Dermis blood vessel endothelial cell (primary cell): Measurements from ENCODE around the gene PERCC1. TPM values are rescaled to one million over a fixed set of nuclear protein-coding genes. Genes with fewer than 3 reads are reported as not detected.
"Not testable (repeated sequence)": the region's sequence is repeated elsewhere in the genome, so short reads cannot be mapped to it uniquely, and the experiment has no call there.

ENCODE experiments used
- DNase-seq: peaks from one replicate; pipeline ENCODE4 v3.0.0; 2010
- total RNA-seq: library from RNA; depleted of rRNA; stranded (reverse); fragments of >200 nt; gene quantifications from 2 replicates; pipeline ENCODE4 v1.2.3, GENCODE V29; 2014

The PERCC1 gene
- total RNA-seq, 1 donor from 2014 or later: not detected

DNA sequence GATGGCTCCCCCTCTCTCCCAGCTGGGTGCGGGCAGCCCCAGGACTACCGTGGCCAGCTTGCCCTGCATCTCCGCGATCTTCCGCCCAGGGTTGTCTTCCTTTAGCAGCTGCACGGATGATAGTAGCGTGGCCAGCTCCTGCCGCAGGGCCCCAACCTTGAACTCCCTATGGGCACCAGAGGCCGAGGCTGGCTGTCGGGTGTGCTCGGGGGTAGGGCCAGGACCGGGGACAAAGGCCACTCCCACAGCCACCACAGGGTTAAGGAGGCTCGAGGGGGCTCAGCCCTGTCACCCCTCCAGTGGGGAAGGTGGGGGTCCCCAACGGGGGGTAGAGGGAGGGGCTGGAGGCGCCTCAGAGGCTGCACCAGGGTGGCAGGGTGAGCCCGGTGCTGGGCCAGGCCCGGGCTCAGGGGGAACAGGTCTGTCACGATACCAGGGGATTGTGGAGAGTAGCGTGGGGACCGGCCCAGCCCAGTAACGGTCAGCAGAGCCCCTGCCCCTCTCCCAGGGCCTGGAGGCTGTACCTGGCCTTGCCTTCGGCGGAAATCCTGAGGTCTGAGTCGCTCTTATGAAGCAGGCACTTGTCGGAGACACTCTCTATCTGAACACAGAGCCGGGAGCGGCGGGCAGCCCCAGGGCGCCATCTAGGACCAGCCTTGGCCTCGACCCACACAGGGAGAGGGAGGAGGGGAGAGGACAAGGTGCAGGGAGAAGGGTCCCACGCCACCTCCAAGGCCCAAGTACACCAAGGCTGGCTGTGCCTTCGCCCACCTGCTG, 5.2 kb downstream of the PERCC1 start:
- no peak for DNase-seq

DNA sequence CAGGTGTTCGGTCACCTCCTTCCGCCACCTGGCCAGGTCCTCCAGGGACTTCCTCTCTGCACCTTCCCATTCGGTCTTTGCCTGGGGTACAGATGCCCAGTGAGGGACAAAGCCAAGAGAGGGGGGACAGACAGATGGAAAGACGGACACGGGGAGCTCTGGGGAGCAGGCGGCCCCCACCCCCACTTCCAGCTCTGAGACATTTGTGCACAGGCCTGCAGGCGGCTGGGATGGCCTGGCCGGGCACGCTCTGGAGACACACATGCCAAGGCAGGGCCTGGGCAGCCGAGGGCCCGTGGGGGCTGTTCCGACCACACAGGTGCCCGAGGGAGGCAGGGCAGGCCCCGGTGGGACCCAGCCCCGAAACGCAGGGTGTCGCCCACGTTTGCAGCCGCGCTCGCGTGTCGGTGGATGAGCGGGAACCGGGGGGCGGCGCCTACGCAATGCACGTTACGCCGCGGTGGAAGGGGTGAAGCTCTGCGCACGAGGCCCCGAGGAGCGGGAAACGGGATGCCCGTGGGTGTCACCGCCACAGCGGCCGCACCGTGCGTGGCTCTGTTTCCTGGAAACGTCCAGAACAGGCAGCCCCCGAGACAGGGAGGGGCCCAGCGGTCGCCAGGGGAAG, 6.0 kb downstream of the PERCC1 start:
- DNase-seq: no peak

DNA sequence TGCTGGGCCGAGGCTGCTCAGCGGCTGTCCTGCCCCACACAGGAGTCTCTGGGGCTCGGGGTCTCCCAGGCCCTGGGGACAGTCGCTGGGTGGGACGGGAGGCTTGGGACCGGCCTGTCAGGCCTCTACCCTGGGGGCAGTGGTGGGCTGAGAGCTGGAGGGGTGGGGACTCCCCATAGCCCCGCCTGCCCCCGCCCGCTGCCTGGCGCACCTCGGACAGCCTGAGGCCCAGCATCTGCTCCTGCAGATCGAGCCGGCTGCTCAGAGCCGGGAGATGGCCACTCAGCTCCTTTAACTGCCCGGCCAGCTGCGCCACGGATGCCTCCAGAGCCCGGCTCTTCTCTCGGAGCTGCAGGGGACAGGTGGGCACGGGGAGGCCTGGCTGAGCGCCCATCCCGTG, 6.7 kb downstream of the PERCC1 start:
- no peak for DNase-seq

DNA sequence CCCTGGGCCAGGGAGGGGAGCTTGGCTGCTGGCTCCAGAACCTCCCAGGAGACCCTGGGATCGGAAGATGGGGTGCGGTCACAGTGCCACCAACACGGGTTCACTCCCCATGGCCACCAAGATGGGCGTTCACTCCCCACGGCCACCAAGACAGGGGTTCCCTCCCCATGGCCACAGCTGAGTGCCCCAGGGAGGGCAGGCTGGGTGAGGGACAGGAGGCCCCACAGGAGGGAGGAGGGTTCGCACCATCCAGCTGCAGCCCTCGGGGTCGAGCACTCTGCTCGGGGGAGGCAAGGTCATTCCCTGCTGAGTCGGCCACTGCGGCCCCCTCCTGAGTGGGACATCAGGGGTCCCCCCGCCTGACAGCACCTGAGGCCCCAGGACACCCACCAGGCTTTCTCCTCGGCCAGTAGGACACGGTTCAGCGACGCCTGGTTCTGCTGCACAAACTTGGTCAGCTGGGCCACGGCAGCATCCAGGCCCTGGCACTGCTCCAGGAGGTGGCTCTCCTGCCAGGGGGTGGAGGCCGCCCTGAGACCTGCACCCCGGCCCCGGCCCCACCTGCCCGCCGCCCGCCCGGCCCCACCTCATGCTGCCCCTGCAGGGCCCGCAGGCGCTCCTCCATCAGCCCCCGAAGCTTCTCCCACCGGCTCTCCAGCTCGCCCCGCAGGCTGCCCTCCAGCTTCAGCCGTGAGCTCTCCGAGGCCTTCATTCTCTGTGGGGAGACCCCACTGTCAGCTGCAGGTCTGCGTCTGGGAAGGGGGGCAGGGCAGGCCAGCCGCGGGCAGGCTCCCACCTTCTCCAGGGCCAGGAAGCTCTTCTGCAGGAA, 7.6 kb downstream of the PERCC1 start:
- DNase-seq: no peak

DNA sequence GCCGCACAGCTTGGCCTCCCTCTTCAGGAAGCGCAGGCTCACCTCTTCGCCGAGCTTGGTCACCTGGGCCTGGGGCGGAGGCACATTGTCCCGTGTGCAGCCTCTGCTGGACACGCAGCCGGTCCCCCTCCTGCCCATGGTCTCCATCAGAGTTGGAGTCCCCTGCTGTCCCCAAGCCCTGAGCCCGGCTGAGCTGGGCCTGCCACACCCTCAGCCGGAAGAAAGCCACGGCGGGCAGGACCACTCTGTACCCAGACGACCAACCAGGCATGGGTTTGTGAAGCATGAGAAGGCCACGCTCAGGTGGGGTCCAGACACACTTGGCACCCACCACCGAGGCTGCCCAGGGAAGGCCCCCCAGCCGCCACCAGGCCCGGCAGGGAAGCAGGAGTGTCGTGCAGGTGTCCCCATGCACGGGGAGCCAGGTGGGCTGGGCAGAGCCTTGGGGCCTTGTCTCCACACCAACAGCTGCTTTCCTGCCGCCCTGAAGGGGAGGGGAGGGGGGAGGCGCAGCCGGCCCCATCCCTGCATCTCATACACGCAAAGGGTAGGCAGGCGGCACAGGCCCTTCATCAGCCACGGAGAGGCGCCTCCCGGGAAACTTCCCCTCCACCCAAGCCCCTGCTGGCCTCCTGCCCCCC, 8.3 kb downstream of the PERCC1 start:
- DNase-seq: no peak

DNA sequence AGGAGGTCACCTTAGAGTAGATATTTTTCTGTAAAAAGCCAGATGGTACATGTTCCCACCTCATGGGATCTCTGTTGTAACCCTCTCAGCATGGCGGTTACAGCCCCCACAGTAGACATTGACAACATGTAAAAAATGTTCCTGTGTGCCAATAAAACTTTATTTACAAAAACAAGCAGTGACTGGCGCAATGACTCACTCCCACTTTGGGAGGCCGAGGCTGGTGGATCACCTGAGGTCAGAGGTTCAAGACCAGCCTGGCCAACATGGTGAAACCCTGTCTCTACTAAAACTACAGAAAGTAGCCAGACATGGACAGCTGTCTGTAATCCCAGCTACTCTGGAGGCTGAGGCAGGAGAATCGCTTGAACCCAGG, 8.8 kb downstream of the PERCC1 start:
- DNase-seq: not testable (repeated sequence)

DNA sequence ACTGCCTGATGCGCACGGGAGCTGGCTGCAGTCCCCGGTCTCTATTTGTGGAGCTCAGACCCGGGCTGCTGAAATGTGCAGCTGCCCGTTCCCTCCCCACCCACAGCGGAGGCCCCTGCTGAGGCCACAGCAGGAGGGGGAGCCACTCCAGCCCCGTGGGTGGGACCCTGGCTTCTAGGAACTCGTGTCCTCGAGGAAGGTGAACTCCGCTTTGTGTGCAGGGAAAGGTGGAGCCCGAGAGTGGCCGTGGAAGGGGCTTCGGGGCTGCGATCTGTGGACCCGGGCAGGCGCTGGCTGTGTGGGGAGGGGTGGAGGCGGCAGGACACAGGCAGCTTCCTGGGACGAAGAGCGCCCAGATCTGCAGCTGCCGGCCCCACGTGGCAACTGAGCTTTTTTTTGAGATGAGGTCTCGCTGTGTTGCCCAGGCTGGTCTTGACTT, 10.5 kb downstream of the PERCC1 start:
- DNase-seq: no peak

DNA sequence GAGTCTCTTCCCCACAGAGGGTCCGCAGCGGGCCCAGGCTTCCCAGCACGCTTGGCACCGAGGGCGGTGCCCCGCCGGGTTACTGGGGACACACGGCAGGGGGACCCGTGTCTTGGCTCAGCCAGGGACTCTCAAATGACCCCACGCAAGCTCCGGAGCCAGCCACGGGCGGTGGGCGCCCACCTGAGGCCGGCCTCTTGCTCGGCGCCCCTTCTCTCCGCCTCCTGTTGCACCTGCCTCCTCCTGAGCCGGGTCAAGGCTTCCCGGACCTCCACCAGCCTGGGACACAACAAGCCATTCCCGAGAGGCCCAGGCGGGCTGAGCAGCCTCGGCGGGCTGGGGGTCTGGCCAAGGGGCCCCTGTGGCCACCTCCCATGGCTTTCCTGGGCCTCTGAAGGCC, 11.8 kb downstream of the PERCC1 start:
- DNase-seq: no peak

DNA sequence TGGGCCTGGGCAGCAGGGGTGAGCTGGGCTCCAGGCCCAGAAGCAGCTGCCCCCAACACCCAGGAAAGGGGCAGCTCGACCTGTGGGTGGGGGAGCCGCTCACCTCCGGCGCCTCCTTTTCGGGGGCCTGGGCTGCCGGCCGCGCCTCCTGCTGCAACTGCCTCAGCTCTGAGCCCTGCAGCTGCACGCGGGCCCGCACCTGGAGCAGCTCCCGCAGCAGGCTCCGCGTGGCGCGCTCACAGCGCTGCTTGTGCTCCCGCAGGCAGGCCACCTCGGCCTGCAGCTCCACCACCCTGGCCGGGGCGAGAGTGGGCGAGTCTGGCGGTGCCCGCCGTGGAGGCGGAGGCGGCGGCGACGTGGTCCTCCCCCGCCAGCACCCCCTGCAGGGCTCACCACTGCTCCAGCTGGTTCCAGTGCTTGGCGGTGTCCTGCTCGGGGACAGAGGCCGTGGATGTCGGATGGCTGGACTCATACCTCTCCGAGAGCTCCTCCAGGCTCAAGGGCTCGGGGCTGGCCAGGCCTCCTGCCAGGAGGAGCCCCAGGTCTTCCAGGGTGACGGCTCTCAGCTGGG, 12.6 kb downstream of the PERCC1 start:
- no peak for DNase-seq

DNA sequence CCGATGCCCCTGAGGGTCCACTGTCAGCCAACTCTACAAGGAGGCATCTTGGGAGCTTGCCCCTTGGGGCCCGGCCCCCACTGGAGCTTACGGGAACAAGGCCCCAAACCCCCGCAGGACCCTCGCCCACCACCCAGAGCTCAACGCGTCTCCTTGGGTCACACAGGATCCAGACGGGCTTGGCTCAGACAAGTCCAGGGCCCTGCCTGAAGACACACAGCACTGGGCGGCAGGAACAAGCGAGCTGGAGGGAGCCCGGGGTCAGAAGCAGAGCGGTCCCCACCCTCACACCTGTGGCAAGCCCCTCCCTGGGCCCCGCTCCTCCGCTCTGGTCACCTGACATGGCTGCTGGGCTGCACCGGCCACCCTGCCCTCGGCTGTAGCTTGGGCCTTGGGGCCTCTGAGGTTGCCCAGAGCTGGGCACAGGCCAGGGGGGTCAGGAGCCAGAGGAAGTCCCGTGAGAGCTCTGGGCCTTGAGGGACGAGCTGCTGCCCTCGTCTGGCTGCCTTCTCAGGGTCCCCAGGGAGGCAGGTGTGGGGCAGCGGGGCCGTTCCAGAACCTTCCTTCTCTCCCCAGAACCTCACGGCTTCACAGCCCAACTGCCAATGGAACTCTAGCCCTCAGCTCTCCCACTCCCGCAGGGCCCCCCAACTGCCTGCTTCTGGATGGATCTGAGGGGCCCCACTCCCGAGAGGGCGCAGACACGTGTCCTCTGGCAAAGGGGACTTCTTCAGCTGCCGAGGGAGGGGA, 13.3 kb downstream of the PERCC1 start, which contains the start of gene CCDC154:
CCDC154 (minus strand) TSS at position 577 of the 750 bp plus-strand sequence; CDS start at position 343, 234 bp downstream.
- no peak for DNase-seq

DNA sequence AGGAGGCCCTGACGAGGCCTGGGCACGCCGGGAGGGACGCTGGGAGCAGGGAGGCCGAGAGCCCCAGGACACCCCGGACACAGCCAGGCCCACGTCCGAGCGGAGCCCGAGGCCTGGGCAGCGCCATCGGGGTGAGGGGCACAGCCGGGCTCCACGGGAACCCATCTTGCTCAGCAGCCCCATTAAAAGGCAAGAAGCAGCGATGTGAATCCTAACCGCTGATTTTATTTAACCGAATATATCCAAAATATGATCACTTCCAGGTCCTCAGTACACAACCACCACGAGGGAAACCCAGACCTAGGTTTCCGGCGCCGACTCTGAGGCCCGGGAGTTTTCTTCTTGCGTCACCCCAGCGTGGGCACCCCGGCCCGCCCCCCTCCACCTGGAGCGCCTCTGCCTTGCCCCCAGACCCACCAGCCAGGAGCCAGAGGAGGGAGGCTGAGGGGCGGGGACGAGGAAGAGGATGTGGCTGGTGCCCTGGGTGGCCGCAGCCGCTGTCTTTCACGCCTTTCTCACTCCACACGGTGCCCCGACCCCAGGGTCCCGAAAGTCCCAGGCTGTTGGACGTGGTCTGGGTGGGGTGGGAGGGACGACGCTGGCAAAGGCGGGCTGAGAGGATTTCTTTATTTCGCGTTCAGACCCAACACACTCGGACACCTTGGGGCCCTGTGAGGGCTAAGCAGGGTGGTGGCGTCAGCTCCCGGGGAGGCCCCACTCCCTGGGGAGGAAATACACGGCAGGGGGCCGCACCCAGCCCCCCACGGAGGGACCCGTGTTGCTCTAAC, 14.0 kb downstream of the PERCC1 start:
- DNase-seq: no peak

DNA sequence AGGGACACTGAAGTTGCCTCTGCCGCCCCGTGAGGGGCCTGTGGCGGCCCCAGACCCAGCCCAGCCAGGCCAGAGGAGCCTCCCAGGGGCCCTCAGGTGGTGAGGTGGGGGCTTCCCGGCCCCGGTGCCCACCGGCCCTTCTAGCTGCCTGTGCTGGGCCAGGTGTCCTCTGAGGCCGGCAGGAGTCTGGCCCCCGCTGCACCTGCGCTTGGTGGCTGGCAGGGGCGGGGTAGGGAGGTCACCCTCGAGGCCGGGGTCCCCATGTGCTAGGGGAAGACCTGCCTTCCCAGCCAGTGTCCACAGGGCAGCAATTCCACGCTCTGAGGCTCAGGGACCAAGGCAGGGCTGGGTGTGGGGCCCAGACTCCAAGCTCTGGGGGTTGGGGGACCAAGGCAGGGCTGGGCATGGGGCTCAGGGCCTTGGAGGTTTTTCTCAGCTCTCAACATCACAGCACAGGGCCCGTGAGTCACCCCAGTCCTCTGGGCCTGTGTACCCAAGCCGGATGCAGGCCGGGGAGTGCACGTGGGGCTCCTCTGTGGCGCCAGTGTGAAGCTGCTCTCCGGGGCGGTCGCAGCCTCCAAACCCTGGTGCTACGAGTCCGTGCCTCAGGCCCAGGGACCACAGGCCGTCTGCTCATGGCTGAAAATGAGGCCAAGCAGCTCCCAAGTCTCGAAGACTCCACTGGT, 14.8 kb downstream of the PERCC1 start:
- no peak for DNase-seq

DNA sequence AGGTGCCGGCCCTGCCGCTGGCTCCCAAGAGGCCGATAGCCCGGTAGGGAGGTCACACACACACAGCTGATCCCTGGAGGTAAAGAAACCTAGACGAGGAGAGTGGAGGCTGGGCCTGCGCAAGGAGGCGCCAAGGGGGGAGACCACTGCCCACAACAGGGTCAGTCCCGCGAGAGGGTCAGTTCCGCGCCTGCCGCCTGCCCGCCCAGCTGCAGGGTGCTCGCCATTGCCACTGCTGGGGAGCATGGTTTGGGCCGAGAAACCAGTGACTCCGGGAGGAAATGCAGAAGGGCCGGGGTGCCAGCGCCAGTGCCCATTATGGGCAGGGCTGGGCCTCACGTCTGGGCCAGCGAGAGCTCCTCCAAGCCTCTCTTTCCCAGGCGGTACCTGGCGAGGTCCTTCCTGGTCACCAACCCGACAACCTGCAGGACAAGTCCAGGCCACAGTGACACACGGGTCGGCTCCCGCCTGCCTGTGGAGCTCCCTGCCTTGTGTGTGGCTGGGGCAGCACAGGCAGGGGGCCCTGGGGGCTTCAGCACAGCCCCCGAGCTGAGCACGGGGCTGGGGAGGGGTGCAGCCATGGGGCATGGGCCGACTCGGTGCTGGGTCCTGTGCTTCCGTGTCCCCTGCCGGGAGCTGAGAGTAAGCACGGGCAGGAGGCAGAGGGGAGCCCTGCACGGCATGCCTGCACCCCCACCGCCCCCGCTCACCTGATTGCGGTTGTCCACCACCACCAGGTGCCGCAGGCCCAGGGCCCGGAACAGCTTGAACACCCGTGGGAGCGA, 15.6 kb downstream of the PERCC1 start:
- DNase-seq: no peak

DNA sequence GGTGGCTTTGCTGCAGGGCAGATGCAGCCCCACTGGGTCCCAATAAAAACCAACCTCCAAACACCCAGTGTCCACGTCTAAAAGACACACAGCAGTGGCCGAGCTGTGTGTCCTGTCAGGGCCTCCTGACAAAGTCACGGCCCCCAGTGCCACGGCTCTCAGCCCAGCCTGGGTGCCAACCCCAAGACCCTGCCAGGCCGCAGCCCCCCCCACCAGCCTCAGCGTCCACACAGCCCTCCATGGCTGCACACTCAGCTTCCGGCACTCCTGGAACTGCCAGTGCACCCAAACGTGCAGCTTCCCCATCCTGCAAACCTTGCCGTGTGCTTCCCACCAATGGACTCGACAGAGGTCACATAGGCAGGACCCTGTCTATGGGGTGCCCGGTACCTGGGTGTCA, 17.1 kb downstream of the PERCC1 start:
- DNase-seq: no peak

DNA sequence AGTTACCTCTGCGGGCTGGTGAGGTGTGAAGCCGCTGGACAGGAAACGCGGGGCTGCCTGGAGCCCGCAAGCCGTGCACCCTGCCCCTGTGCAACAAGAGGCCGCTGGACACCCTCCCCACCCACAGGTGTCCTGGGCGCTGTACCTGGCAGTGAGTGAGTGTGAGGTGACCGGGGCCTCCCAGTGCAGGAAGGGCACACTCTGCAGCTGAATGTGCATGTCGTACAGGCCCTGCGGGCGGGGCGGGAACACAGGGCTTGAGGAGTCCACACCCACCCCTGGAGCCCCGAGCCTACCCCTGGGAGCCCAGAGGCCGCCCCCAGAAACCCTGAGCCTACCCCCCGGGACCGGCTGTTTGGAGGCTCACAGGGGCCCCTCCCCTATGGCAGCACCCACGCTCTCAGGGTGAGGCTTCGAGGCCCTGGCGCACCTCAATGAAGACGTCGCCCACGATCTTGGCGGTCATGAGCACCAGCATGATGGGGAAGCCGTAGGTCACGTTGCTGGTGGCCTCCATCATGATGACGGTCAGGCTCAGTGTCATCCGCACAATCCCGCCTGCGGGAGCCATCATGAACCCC, 17.7 kb downstream of the PERCC1 start:
- DNase-seq: no peak

DNA sequence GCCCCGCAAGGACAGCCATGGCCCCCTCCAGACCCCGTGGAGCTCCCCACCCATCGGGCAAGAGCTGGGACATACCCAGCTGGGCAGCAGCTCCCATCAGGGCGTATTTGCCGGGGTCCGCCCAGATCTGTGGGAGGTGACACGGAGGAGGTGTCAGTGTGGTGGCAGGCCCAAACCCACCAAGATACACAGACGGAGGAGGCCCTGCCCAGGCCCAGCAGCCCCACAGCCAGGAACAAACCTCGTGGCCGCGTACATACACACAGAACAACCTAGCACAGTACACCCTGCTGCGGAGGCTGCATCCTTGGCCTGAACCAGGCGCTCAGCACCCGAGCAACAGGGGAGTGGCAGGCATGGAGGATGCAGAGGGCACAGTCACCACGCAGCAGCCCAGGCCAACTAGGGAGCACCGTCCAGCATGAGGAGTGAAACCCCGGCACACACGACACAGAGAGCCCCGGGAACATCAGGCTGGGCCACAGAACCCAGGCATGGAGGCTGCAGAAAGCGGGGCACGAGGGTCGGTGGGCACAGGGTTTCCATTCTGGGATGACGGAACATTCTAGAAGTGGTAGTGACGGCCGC, 18.4 kb downstream of the PERCC1 start:
- no peak for DNase-seq

DNA sequence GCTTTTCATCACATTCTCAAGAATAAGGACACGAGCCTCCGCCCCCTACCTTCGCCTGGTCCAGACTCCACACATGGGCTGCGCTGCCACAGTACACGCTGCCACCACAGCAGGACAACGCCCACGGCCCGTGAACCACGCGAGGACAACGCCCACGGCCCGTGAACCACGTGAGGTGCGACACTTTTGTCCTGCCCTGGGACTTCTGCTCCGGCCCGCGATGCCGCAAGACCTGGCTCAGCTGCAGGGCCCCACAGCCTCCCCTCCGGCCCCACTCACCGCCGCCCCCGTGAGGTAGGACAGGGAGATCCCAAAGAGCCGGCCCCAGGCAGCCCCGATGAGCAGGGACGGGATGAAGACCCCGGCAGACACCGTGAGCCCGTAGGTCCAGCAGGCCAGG, 19.3 kb downstream of the PERCC1 start:
- no peak for DNase-seq

DNA sequence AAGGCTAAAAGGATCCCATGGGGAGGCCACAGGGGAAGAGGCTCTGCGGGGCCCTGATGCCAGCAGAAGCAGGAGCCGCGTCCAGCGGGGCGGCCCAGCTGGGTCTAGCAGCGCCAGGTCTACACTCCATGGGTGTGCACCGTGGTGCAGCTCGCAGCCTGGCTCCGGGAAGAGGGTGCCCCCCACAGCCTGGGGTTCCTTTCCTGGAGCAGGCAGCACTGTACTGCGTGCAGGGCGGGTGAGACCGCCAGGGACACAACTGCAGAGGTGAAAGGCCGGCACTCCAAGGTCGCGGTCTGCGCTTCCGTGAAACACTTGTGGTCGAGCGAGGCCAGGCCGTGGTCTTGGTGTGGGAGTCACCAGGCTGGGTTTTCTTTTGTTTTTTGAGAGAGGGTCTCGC, 20.0 kb downstream of the PERCC1 start:
- DNase-seq: no peak
